Measurements from ENCODE around the gene GMPR.
A peak's percentile ranks its signal among the peaks of the same experiment; 100 is the strongest.

Gene GMPR

GRCh38 chr6:16333580-16333979 lies 95.2 kb downstream of the GMPR start:
- no peak for DNase-seq

GRCh38 chr6:16334671-16335070 lies 96.3 kb downstream of the GMPR start:
- DNase-seq, result no peak

GRCh38 chr6:16335176-16335575 lies 96.8 kb downstream of the GMPR start:
- DNase-seq, result no peak

- DNase-seq, result no peak
Measured at GRCh38 chr6:16336056-16336818, 97.8 kb downstream of the GMPR start.

GRCh38 chr6:16336911-16337294 lies 98.5 kb downstream of the GMPR start:
- DNase-seq, result no peak

- peak; percentile 58 for DNase-seq
Measured at GRCh38 chr6:16337295-16337975, 99.0 kb downstream of the GMPR start.

GRCh38 chr6:16338577-16339264 lies 100.3 kb downstream of the GMPR start:
- DNase-seq, result peak; percentile 48

- no peak for DNase-seq
Measured at GRCh38 chr6:16339265-16339587, 100.8 kb downstream of the GMPR start.

GRCh38 chr6:16343593-16343992 lies 105.2 kb downstream of the GMPR start:
- no peak for DNase-seq

- no peak for DNase-seq
Measured at GRCh38 chr6:16344756-16345155, 106.4 kb downstream of the GMPR start.
